Mucosa of gallbladder (tissue), 1 donor: Measurements from ENCODE around the gene DHX36. TPM values are rescaled to one million over a fixed set of nuclear protein-coding genes. Genes with fewer than 3 reads are reported as not detected.
A peak's percentile ranks its signal among the peaks of the same experiment; 100 is the strongest.

Experiments used
- DNase-seq: peaks from one replicate; pipeline ENCODE4 v3.0.0-alpha.2; 2020; ENCODE audit warnings: low spot score
- total RNA-seq: library from RNA; stranded (reverse); gene quantifications from one replicate; pipeline ENCODE4 v1.2.1, GENCODE V29; 2021
- donor health status: DM: no; HTN: no; CAD: no.

DHX36 gene
- total RNA-seq, 1 donor from 2014 or later = 41.7 TPM

DNA sequence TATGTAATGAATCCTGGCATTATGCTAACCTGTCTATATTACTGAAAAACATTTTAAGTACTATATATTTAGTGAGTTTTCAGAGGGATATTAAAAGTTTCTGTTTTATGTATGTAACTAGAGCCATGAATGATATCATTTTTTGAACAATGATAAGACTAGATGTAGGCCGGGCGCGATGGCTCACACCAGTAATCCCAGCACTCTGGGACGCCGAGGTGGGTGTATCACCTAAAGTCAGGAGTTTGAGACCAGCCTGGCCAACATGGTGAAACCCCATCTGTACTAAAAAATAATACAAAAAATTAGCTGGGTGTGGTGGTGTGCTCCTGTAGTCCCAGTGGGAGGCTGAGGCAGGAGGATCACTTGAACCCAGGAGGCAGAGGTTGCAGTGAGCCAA lies 34.1 kb downstream of the DHX36 start:
- DNase-seq = no peak

DNA sequence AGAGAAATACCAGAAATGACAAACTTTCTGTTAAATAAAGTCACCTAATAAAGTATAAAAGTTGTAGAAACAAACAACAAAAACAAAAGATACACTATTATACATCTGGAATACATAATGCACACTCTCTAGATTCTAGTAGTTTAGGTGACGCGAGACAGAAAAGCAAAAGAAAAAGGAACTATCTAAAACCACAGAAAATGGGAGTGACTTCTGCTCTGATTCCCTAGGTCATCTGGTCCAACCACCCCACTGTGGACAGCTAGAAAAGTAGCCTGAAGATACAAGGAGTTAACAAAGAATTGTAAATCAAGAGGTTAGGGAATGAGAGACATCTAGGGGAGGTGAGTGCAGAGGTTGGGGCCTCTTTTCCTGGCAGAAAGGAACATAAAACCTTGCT lies 39.1 kb downstream of the DHX36 start:
- no peak for DNase-seq

DNA sequence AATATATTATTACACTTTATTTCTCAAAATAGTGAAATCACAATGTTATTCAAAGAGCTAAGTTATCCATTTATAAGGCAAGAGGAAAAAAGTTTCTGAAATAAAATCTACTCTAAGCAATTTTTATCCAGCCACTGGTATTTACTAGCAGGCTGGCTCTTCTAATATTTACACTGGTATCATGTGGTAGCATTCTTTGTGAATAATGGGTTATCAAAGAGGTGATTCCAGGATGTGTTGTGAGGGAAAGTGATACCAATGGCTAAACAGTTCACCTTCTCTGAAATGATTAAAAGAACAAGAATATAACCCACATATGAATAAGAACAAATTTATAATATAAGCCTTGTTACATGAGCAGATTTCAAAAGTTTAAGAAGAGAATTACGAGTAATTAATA lies 44.1 kb downstream of the DHX36 start:
- DNase-seq = no peak

DNA sequence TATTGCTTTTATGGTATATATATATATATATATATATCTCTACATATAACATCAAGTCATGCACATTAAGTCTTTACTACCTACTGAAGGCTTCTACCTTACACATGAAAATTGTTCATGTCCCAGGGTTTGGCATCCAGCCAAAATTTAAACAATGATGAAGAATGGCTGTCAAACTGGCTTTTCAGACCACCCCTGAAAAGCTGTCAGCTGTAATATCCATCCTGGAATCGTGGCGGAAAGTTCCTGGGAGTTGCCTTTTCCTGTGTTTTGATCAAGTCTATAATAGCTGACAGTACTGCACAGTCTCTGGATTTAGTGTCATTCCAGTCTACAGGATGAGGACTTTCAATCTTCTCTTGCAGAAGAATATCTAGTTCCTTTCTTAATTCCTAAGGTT lies 48.3 kb downstream of the DHX36 start:
- no peak for DNase-seq

DNA sequence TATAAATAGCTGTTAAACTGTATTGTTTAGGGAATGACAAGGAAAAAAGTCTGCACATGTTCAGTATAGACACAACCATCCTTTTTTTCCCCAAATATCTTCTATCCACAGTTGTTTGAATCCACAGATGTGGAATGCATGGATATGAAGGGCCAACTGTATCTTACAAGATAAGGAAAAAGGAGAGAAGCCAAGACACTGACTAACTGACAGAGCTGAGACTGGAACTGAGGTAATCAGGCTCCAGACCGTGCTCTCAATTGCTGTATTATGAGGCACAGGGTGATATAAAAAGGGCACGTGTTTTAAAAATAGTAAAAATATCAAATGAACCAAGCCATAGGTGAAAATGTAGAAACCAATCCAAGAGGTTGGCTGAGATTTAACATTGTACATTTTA lies 49.0 kb downstream of the DHX36 start:
- no peak for DNase-seq

DNA sequence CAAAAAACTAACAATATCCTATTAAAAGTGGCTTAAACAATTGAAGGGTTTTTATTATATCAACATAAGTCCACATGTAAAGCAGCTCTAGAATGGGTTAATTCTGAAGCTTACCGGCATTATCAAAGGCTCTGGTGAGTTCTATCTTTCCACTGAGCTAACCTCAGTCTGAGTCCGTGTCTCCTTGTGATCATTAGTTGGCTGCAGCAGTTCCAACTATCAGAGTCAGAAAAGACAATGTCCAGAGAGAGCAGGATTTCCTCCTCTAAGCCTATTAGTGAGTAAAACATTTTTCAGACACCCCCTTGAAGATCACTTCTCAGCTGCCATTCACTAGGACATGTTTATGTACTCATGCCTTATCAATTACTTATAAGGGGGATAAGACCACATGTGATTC lies 49.9 kb downstream of the DHX36 start:
- DNase-seq = no peak

DNA sequence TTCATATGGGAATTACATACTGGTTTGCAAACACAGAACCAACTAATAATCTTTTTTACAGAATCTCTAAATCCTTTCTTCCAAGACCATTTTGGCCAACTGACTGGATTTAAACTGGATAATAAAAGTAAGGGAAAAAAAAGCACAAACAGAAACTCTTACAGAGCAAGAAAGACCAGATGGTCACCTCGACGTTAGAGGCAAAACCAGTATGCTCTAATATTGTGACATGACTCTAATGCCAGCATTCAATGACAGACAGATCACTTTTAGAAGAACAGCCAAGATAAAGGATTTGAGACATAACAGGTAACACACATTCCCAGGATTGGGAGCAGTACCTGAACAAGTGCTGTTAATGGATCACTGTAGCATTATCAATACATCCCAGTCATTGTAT lies 50.9 kb downstream of the DHX36 start:
- DNase-seq = no peak

DNA sequence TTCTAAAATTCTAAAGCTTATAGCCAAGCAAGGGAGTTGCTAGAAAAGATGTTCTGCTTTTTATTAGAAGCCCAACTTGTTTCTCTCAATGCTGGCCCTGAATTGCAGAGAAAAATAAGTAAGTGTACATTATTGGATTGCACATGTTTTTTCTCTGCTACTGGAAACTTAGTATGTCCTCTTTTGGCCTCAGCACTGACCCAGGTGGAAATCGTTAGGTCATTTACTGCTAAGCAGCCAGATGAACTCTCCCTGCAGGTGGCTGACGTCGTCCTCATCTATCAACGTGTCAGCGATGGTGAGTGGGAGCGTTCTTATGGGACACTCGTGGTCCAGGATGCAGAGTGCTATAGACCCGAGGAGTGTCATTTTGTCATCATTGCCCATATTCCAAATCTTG lies 69.8 kb downstream of the DHX36 start:
- DNase-seq = no peak

DNA sequence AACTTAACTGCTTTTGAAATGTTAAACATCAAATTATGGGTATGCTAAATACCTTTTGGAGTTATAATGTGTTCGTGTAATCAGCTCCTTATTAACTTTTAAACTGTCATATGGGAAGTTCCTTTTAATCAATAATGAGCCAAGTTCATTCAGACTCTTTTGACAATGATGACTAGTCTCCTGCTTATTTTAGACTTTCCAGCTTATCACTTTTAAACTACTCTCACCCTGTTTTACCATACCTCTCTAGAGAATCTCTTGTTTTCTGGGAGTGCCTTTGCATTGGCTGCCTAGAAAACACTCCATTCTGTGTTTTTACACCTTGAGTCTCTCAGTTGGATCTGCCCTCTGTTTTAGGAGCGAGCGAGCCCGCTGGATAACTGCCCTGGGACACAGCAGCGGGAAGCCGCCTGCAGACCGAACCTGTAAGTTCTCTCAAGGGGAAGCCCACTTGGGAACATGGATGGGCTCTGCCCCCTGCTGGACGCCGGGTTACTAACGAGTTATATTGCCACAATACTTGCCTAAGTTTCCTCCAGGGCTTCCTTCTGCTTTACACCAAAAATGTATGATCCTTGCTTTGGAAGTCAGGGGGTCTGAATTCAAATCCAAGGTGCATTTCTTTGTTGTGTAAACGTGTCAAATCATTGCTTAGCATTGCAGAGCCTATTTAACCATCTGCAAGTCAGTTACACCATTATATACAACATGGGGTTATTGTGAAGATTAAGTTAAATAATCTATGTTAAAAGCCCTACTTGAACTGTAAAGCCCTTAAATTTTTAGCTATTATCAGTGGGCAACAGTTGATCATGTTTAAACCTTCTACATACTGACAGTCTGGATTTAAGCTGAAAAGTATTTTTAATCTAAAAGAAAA lies 71.3 kb downstream of the DHX36 start:
- DNase-seq = peak; percentile 94

DNA sequence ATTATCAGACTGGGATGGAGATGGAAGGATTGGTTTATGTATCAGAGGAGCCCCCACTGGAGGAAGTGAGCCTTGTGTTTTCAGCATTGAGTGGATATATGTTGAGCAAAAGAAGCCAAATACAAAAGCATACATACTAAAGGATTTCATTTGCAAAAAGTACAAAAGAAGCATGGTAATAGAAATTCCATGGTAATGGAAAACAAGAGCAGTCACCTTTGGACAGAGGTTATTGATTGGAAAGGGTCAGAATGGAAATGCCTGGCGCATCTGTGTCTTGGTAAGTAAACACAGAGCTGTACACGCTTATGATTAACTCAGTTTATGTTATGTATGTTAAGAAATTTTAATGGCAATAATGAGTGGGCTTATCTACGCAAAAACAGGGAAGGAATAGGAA lies 72.7 kb downstream of the DHX36 start:
- no peak for DNase-seq

DNA sequence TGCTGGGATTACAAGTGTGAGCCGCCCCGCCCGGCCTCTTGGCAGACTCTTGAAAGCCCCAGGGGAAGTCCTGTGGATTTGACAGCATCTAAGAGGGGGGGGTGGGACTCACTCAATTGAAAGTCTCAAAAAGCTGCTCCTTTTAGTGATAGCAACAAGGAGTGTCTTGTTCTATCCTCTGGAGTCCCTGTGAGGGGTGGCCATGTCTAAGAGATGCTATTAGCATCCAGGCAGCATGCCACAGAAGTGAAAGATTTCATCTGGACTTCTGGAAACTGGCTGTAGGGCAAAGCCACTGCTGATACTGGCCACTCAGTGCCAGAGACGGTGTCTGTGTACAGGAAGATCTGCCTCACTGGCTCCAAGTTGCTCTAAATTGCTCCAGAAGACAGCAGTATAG lies 74.0 kb downstream of the DHX36 start:
- DNase-seq = no peak

DNA sequence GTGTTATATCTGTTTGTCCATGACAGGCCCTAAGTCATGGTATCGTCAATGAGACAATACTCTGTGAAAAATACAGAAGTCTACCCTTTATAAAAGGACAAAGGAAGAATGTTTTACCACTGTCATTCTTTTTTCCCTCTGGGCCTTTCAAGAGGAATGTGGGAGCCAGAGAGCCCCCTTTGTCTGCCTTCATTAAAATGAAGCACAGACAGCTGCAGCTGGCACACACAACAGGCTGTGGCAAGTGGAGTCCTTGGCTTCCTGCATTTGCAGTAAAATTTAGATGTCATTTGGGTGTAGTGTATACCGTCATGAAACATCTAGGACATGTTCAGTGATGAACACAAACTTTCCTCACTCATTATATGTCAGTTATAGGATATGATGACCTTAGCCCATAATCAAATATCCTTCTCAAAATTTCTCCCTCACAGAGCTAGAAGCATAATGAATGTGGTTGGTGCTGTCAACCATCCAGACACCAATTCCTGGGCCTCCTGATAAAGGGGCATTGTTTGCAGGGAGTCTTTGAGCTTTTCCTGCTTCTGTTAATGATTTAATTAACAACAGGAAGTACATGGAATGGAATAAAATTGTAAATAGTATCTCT lies 76.4 kb downstream of the DHX36 start:
- DNase-seq = no peak

DNA sequence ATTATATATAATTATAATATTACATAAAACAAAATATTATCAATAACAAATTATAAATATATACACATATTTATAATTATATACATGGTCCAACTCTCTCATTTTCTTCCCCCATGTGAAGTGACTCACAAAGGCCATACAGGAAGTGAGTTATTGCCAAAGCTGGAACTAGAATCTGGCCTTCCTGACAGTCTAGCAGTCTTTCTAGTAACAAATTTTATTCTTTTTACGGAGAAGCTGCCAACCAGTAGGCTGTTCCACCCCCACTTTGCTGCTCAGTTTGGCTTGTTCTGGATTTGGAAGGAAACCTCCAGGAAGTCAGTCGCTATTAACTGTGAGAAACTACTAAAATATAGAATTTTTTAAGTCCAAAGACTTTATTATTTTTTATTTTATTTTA lies 79.6 kb downstream of the DHX36 start:
- no peak for DNase-seq

DNA sequence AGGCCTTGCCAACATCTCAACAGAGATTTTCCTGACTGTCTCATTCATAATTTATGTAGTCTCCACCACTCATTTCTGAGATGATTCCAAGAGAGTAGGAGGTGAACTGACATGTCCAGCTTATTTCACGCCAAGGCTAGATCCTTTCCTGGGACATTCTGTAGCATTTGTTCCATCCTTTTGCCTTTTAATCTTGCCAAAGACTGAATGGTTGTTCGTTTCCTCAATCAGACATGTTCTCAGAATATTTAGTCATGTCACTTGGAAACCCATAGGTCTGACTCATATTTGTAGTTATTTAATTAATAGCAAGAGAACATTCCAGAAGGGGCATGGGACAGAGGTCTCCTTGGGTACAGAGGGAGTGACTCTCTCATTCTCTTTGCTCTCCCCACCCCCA lies 80.9 kb downstream of the DHX36 start:
- no peak for DNase-seq

DNA sequence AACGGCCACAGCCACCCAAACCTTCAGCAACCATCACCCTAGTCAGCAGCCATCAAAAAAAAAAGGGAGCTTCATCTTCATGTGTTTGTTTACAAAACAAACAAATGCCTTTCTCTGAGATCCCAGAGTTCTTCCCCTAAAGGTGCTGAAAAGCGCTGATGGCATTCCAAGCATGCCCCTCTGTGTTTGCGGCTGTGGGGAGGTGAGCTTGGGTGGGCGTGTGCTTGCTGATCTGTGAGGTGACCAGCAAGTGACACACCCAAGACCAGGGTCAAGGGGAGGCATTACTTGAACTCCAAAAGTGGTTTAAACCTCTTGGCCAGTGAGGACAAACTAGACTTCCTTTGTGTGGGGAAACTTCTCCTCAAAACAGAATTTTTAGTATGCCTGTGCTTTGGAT lies 81.5 kb downstream of the DHX36 start:
- no peak for DNase-seq

DNA sequence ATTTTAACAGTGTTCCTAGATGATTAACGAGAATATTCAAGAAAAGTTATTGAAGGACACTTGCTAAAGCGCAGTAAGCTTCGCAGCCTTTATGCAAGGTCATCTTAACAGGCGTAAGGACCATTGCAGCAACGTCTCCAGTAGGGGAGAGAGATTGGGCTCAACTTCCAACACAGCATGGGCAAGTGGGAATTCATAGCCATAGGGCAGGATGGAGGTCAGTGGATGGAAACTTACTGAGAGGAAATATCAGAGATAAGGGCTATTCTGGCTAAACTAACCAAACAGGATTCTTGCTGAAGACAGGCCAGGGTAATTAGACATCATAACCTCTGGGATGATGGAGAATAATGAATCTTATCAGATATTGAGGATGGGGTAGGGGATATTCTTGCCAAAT lies 82.8 kb downstream of the DHX36 start:
- DNase-seq = no peak

DNA sequence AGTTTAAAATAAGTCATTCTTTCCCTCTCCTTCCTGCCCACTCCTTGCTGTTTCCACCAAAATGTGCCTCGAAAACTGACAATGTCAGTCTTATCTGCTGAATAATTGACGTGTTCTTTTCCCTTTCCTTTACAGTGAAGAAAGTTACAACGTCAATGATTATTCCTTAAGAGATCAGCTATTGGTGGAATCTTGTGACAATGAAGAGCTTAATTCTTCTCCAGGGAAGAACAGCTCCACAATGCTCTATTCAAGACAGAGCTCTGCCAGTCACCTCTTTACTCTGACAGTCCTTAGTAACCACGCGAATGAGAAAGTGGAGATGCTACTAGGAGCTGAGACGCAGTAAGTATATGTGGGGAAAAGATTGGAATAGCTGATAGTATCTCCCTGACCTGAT lies 84.1 kb downstream of the DHX36 start:
- DNase-seq = no peak

DNA sequence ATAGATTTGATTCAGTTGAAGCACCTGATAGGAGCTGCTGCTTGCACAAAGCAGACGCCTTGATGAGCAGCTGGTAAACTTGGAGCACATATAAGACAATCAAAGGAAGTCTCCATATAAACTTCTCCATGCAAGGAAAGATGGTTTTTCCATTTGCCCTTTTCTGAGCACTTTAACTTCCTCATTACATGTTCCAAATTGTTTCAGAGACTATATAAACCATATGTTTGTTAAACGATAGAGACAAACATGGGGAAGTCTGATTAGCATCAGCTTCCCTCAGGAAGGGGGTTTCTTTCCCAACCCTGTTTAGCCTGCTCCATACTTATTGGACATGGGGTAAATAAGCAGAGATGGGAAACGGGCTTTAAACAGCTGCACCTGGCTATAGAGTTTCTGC lies 88.0 kb downstream of the DHX36 start:
- DNase-seq = no peak

DNA sequence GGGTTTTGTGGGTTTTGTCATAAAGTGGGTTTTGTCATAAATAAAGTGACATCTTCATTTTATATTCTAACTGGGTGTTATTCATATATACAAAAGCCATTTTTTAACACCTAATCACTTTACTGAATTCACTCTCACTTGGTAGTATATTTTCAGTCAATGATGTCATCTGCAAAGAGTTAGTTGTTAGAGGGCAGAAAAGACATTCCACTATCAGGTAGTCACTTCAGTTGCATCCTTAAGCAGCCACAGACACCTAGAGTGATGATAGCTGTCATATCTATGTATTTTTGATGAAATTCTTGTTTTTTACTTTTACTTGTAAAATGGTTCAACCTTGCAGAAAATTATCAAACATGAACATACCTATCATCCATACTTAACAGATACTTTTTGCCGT lies 89.0 kb downstream of the DHX36 start:
- DNase-seq = no peak

DNA sequence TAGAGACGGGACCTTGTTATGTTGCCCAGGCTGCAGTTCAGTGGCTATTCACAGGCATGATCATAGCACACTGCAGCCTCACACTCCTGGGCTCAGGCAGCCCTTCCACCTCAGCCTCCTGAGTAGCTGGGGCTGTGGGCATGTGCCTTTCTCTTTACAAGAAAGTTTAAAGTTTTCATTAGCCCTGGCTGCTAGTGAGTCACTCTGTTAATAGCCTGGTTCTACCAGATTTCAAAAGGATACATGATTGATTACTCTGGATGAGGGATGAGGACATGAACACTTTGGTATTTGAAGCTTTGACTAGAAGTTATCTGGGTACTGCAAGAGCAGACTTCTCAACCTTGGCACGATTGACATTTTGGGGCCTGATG lies 95.1 kb downstream of the DHX36 start:
- DNase-seq = no peak

DNA sequence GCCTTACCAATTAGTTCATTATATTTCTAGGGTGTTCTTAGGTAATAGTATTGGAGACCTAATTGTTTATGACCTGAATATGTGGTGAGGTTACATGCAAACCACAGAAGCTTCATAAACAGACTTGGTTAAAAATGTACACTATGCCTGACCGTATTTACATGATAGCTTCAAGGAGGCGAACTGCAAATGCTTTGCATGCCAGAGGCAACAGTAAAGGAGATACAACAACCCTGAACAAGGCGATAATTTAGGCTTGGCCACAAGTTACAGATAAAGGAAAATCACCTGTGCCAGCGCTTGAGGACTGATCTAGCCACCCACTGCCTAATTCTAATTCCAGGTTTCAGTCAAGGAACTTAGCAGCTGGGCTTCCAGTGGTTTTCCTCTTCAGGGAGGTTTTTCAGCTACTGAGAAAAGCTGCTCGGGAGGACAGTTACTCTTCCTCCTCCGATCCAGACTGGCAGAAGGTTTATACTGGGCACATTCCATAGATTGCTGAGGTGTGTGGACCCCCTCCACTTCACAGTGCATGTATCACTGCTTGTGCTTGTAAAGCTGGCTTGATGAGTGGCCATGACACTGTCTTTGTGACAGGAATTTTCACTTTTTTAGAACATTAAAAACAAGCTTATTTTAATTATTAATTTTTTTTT lies 95.6 kb downstream of the DHX36 start:
- DNase-seq = no peak

DNA sequence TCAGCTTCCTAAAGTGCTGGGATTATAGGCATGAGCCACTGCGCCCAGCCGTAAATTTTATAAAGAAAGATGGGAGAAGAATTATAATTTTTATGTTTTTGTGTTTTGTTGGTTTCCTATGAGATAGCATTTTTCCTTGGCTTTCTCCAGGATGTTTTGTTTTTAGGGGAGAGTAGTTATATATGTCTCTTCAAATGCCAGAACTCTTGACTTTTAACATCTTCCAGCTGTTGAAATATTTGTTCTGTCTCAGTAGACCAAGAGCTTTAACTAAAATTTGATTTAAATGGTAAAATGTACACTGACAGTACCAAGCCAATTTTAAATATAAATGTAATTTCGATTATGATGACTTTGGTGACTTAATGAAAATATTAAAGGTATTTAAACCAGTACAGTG lies 96.8 kb downstream of the DHX36 start:
- DNase-seq = no peak

DNA sequence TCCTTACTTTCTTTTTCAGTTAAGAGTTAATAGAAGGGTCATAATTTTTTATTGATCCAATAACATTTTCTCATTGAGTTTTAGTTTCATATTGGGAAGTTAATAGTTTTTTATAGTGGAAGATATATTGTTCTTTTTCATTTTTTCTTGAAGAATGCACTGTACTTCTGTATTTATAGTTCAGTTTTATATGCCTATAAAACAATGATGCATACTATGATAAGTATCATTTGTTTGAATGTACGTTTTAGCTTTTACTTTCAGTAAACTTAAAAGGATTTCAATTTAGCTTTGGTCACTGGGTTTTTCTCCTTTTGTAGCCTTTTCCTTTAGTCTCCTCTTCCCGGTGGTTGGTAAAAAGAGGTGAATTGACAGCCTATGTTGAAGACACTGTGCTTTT lies 98.8 kb downstream of the DHX36 start:
- DNase-seq = no peak
